Upper lobe of left lung (tissue), 4 donors: Measurements from ENCODE around the gene SVIL.

Experiments
- EP300 ChIP-seq, 4 donors: sonication (generic); formaldehyde crosslinking; IDR thresholded peaks; one replicate each; pipeline ENCODE4 v1.5.1; 2017; ENCODE audit warnings: antibody characterized with exemption in 4 of 4, control low read depth in 2 of 4
- POLR2A ChIP-seq, 4 donors: fragments of 450-650 bp; IDR thresholded peaks; one replicate each; pipeline ENCODE4 v1.5.1; 2016 to 2017; ENCODE audit warnings: antibody characterized with exemption in 4 of 4, mild to moderate bottlenecking in 2 of 4
- POLR2AphosphoS5 ChIP-seq, 2 donors: sonication (generic); formaldehyde crosslinking; IDR thresholded peaks; one replicate each; pipeline ENCODE4 v1.5.1; 2017; ENCODE audit warnings: antibody characterized with exemption in 2 of 2
- TF ChIP-seq, protein P1 (sequence below), 6 experiments: fragments of 450-650 bp in 4 of 6; fragments of 200-600 bp in 2 of 6; sonication (generic) in 2 of 6; IDR thresholded peaks; one replicate each; pipeline ENCODE4 v1.5.1; 2016 to 2019; ENCODE audit warnings: antibody characterized with exemption in 6 of 6

GRCh38 chr10:29461042-29461441 lies 173.7 kb downstream of the SVIL start:
- TF ChIP-seq, protein P1, sequence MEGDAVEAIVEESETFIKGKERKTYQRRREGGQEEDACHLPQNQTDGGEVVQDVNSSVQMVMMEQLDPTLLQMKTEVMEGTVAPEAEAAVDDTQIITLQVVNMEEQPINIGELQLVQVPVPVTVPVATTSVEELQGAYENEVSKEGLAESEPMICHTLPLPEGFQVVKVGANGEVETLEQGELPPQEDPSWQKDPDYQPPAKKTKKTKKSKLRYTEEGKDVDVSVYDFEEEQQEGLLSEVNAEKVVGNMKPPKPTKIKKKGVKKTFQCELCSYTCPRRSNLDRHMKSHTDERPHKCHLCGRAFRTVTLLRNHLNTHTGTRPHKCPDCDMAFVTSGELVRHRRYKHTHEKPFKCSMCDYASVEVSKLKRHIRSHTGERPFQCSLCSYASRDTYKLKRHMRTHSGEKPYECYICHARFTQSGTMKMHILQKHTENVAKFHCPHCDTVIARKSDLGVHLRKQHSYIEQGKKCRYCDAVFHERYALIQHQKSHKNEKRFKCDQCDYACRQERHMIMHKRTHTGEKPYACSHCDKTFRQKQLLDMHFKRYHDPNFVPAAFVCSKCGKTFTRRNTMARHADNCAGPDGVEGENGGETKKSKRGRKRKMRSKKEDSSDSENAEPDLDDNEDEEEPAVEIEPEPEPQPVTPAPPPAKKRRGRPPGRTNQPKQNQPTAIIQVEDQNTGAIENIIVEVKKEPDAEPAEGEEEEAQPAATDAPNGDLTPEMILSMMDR (IDR thresholded peaks at IDR 0.05), result no peak
- no peak for TF ChIP-seq POLR2AphosphoS5 (IDR thresholded peaks at IDR 0.05)
- no peak for TF ChIP-seq POLR2A (IDR thresholded peaks at IDR 0.05)
- TF ChIP-seq EP300 (IDR thresholded peaks at IDR 0.05), result no peak
